ENCODE data around the gene DUSP9. TPM values are rescaled to one million over a fixed set of nuclear protein-coding genes. Genes with fewer than 3 reads are reported as not detected.

The DUSP9 gene
- total RNA-seq, 2 donors from 2014 or later = 0.18 to 0.31 TPM

GRCh38 chrX:153612413-153612812 lies 34.6 kb upstream of the DUSP9 start:
- H3K27ac Mint-ChIP-seq = no peak overlapping the region
- H3K9me3 ChIP-seq (ENCODE audit: control insufficient read depth, low read length) = no peaks in the 10 kb centered on the region
- no peaks in the 10 kb centered on the region for H3K36me3 Mint-ChIP-seq (ENCODE audit: low read depth)
- H3K4me1 ChIP-seq (ENCODE audit: control insufficient read depth, insufficient read depth, low read length) = no peaks in the 10 kb centered on the region
- TF ChIP-seq, protein P1, sequence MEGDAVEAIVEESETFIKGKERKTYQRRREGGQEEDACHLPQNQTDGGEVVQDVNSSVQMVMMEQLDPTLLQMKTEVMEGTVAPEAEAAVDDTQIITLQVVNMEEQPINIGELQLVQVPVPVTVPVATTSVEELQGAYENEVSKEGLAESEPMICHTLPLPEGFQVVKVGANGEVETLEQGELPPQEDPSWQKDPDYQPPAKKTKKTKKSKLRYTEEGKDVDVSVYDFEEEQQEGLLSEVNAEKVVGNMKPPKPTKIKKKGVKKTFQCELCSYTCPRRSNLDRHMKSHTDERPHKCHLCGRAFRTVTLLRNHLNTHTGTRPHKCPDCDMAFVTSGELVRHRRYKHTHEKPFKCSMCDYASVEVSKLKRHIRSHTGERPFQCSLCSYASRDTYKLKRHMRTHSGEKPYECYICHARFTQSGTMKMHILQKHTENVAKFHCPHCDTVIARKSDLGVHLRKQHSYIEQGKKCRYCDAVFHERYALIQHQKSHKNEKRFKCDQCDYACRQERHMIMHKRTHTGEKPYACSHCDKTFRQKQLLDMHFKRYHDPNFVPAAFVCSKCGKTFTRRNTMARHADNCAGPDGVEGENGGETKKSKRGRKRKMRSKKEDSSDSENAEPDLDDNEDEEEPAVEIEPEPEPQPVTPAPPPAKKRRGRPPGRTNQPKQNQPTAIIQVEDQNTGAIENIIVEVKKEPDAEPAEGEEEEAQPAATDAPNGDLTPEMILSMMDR (conservative IDR thresholded peaks at IDR 0.05) = no peak
- no peaks in the 10 kb centered on the region for H3K4me1 Mint-ChIP-seq
- peaks cover 69% of the 10 kb centered on the region for H3K9me3 Mint-ChIP-seq
- H3K4me3 Mint-ChIP-seq = no peak overlapping the region
- H3K4me3 ChIP-seq (ENCODE audit: low read length) = no peak overlapping the region
- no peak overlapping the region for H3K27ac ChIP-seq (ENCODE audit: low read depth, low read length)
- peaks cover 59% of the 10 kb centered on the region for H3K27me3 ChIP-seq (ENCODE audit: control insufficient read depth, insufficient read depth, low read length, poor library complexity, severe bottlenecking)
- WGBS, 2 experiments (ENCODE audit: insufficient coverage in 1 of 2, insufficient read length in 1 of 2) = 86 to 89% methylated on average over 7 of the region's 10 CpGs
- H3K36me3 ChIP-seq (ENCODE audit: control insufficient read depth, insufficient read depth, low read length) = no peaks in the 10 kb centered on the region
- H3K9ac ChIP-seq (ENCODE audit: extremely low read depth, low read length, poor library complexity, severe bottlenecking) = no peak overlapping the region
- DNase-seq = no peak
- peaks cover 69% of the 10 kb centered on the region for H3K27me3 Mint-ChIP-seq (ENCODE audit: insufficient read depth)

GRCh38 chrX:153614818-153615217 lies 32.2 kb upstream of the DUSP9 start:
- Histone ChIP-seq H3K27ac (ENCODE audit: low read depth, low read length) (no peak overlapping the region), H3K4me3 (ENCODE audit: low read length) (no peak overlapping the region), H3K27me3 (ENCODE audit: control insufficient read depth, insufficient read depth, low read length, poor library complexity, severe bottlenecking) (peaks cover 58% of the 10 kb centered on the region), H3K36me3 (ENCODE audit: control insufficient read depth, insufficient read depth, low read length) (no peaks in the 10 kb centered on the region), H3K4me1 (ENCODE audit: control insufficient read depth, insufficient read depth, low read length) (no peaks in the 10 kb centered on the region), H3K9me3 (ENCODE audit: control insufficient read depth, low read length) (no peaks in the 10 kb centered on the region), H3K9ac (ENCODE audit: extremely low read depth, low read length, poor library complexity, severe bottlenecking) (no peak overlapping the region)
- DNase-seq = no peak
- TF ChIP-seq, protein P1 (conservative IDR thresholded peaks at IDR 0.05) = no peak
- no peaks in the 10 kb centered on the region for H3K36me3 Mint-ChIP-seq (ENCODE audit: low read depth)
- H3K4me1 Mint-ChIP-seq = no peaks in the 10 kb centered on the region
- 70 to 77% methylated on average over 2 to 5 of the region's 6 CpGs for WGBS, 2 experiments (ENCODE audit: insufficient coverage in 1 of 2, insufficient read length in 1 of 2)
- H3K27me3 Mint-ChIP-seq (ENCODE audit: insufficient read depth) = peaks cover 64% of the 10 kb centered on the region
- peaks cover 68% of the 10 kb centered on the region for H3K9me3 Mint-ChIP-seq
- H3K27ac Mint-ChIP-seq = no peak overlapping the region
- no peak overlapping the region for H3K4me3 Mint-ChIP-seq

GRCh38 chrX:153620576-153620975 lies 26.4 kb upstream of the DUSP9 start:
- H3K4me3 ChIP-seq (ENCODE audit: low read length) = no peak overlapping the region
- H3K9me3 ChIP-seq (ENCODE audit: control insufficient read depth, low read length) = no peaks in the 10 kb centered on the region
- WGBS, 2 experiments (ENCODE audit: insufficient coverage in 1 of 2, insufficient read length in 1 of 2) = 82% methylated on average over 3 of the region's 5 CpGs; no CpG with 5 or more reads in 1 of the 2 experiments
- Mint-ChIP-seq H3K27ac (no peak overlapping the region), H3K36me3 (ENCODE audit: low read depth) (no peaks in the 10 kb centered on the region), H3K9me3 (peaks cover 67% of the 10 kb centered on the region), H3K27me3 (ENCODE audit: insufficient read depth) (peaks cover 28% of the 10 kb centered on the region), H3K4me1 (no peaks in the 10 kb centered on the region), H3K4me3 (no peak overlapping the region)
- H3K4me1 ChIP-seq (ENCODE audit: control insufficient read depth, insufficient read depth, low read length) = no peaks in the 10 kb centered on the region
- DNase-seq = no peak
- peaks cover 33% of the 10 kb centered on the region for H3K27me3 ChIP-seq (ENCODE audit: control insufficient read depth, insufficient read depth, low read length, poor library complexity, severe bottlenecking)
- H3K27ac ChIP-seq (ENCODE audit: low read depth, low read length) = no peak overlapping the region
- no peaks in the 10 kb centered on the region for H3K36me3 ChIP-seq (ENCODE audit: control insufficient read depth, insufficient read depth, low read length)
- TF ChIP-seq, protein P1 (conservative IDR thresholded peaks at IDR 0.05) = no peak
- H3K9ac ChIP-seq (ENCODE audit: extremely low read depth, low read length, poor library complexity, severe bottlenecking) = no peak overlapping the region

Measured in endodermal cell (in vitro differentiated cells).